ENCODE data around the gene MCCC1. TPM values are rescaled to one million over a fixed set of nuclear protein-coding genes. Genes with fewer than 3 reads are reported as not detected.

Gene MCCC1
- total RNA-seq, 1 experiment from 2014 or later = 12.6 TPM

DNA sequence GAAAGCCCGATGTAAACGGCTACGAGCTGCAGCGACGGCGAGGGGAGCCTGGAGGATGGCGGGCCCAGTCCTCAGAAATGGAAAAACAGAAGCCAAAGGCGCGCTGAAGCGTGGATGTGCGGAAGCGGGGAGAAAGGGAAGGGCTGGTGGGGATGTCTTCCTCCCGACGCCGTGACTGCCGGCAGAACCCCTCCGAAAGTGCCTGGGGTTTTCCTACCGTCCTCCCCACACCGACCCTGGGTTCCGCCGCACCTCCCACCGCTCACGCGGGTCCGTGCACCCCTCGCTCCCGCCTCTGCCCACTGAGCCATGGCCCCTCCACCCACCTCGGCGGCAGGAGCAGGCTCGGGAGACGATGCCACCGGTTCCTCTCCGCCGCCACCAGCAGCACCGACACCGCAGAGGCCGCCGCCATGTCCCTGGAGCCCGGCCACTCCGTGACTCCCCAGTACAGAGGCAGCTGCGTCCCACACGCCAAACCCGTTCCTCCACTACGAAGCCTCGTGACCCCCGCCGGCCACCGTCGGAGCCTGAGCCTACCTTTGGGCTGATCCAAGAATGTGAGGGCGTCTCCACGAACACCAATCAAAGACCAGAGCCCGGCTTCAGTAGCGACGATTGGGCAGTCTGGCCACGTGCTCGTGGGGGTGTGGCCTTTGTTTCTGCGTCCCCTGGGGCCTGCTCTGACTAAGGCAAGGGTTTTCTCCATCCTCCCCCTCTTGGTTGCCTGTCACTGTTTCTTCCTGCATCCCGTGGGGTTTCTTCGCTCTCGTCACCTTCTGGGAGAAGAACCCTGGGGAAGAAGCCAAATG, at the start of gene MCCC1 (continued):
- TF ChIP-seq, protein P1, sequence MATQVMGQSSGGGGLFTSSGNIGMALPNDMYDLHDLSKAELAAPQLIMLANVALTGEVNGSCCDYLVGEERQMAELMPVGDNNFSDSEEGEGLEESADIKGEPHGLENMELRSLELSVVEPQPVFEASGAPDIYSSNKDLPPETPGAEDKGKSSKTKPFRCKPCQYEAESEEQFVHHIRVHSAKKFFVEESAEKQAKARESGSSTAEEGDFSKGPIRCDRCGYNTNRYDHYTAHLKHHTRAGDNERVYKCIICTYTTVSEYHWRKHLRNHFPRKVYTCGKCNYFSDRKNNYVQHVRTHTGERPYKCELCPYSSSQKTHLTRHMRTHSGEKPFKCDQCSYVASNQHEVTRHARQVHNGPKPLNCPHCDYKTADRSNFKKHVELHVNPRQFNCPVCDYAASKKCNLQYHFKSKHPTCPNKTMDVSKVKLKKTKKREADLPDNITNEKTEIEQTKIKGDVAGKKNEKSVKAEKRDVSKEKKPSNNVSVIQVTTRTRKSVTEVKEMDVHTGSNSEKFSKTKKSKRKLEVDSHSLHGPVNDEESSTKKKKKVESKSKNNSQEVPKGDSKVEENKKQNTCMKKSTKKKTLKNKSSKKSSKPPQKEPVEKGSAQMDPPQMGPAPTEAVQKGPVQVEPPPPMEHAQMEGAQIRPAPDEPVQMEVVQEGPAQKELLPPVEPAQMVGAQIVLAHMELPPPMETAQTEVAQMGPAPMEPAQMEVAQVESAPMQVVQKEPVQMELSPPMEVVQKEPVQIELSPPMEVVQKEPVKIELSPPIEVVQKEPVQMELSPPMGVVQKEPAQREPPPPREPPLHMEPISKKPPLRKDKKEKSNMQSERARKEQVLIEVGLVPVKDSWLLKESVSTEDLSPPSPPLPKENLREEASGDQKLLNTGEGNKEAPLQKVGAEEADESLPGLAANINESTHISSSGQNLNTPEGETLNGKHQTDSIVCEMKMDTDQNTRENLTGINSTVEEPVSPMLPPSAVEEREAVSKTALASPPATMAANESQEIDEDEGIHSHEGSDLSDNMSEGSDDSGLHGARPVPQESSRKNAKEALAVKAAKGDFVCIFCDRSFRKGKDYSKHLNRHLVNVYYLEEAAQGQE (IDR thresholded peaks at IDR 0.05; ENCODE audit: low read depth) = no peak

DNA sequence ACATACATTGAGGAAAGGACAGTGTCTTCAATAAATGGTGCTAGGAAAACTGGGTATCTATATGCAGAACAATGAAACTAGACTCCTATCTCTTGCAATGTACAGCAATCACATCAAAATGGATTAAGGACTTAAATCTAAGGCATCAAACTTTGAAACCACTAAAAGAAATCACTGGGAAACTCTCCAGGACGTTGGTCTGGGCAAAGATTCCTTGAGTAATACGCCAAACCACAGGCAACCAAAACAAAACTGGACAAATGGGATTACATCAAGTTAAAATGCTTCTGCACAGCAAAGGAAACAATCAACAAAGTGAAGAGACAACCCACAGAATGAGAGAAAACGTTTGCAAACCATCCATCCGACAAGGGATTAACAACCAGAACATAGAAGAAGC, 48.8 kb upstream of the MCCC1 start:
- Histone ChIP-seq H4K20me1 (ENCODE audit: insufficient read depth) (no peaks in the 10 kb centered on the region), H3K9ac (ENCODE audit: low read length) (no peak overlapping the region), H3K4me1 (ENCODE audit: control insufficient read depth in 1 of 2, insufficient read depth in 2 of 2, low read length in 2 of 2) (no peaks in the 10 kb centered on the region), H3K36me3 (ENCODE audit: control insufficient read depth in 1 of 2, insufficient read depth in 2 of 2, low read length in 2 of 2) (no peaks in the 10 kb centered on the region), H3K9me2 (ENCODE audit: insufficient read depth) (no peaks in the 10 kb centered on the region), H3K79me2 (ENCODE audit: insufficient read depth, low read length) (no peaks in the 10 kb centered on the region), H3K9me3 (ENCODE audit: control insufficient read depth in 1 of 2, insufficient read depth in 1 of 2, low read depth in 1 of 2, low read length in 2 of 2) (no peaks in the 10 kb centered on the region), H3K4me2 (ENCODE audit: low read length) (no peak overlapping the region), H3K27ac (ENCODE audit: low read depth, low read length) (no peak overlapping the region), H2AFZ (ENCODE audit: low read depth, low read length, poor library complexity, severe bottlenecking) (no peak overlapping the region), H3K4me3 (replicated peaks in 1 of 2; ENCODE audit: low read depth in 1 of 2, low read length in 2 of 2) (no peak overlapping the region), H3K27me3 (ENCODE audit: insufficient read depth, low read length) (no peaks in the 10 kb centered on the region)
- BruUV-seq (replicated peaks) = no TSS peak
- ChIA-PET POLR2A (no interaction called here), CTCF (no interaction called here), RAD21 (ENCODE audit: low non-redundant PET in 1 of 2, low total read pairs in 2 of 2, uncharacterized antibody in 2 of 2, unreplicated experiment in 2 of 2) (no interaction called here)
- TF ChIP-seq, protein P2, sequence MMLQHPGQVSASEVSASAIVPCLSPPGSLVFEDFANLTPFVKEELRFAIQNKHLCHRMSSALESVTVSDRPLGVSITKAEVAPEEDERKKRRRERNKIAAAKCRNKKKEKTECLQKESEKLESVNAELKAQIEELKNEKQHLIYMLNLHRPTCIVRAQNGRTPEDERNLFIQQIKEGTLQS (IDR thresholded peaks at IDR 0.05) = no peak
- DNase-seq (ENCODE audit: low read depth, low spot score) = no peak
- intact Hi-C loops (cut with micrococcal nuclease) = no loop called here
- no peak for ATAC-seq
